Nucleus accumbens (tissue), 56 donors: ENCODE measurements around the gene AGMO.

Experiments
- DNase-seq, 56 donors: peaks; one replicate each; lab custom pipeline; 2025; lab: John Stamatoyannopoulos, UW

AGMO gene

GRCh38 chr7:15257689-15258088 is 304.1 kb downstream of the AGMO start:
- DNase-seq, result no peak

- DNase-seq, result no peak
Observed at GRCh38 chr7:15252181-15252580, 309.6 kb downstream of the AGMO start.

- DNase-seq, result no peak
Observed at GRCh38 chr7:15248514-15248913, 313.3 kb downstream of the AGMO start.

GRCh38 chr7:15245831-15246230 is 316.0 kb downstream of the AGMO start:
- DNase-seq, result no peak

GRCh38 chr7:15239801-15240200 is 322.0 kb downstream of the AGMO start:
- DNase-seq, result no peak

GRCh38 chr7:15236952-15237351 is 324.9 kb downstream of the AGMO start:
- no peak for DNase-seq

GRCh38 chr7:15234431-15234830 is 327.4 kb downstream of the AGMO start:
- no peak for DNase-seq

GRCh38 chr7:15228831-15229230 is 333.0 kb downstream of the AGMO start:
- no peak for DNase-seq

GRCh38 chr7:15225981-15226380 is 335.8 kb downstream of the AGMO start:
- DNase-seq, result no peak

GRCh38 chr7:15219758-15220157 is 342.1 kb downstream of the AGMO start:
- no peak for DNase-seq

GRCh38 chr7:15218261-15218660 is 343.6 kb downstream of the AGMO start:
- no peak for DNase-seq

GRCh38 chr7:15215616-15216015 is 346.2 kb downstream of the AGMO start:
- DNase-seq, result no peak

- DNase-seq, result no peak
Observed at GRCh38 chr7:15214976-15215375, 346.8 kb downstream of the AGMO start.

- no peak for DNase-seq
Observed at GRCh38 chr7:15213093-15213492, 348.7 kb downstream of the AGMO start.

GRCh38 chr7:15209429-15209828 is 352.4 kb downstream of the AGMO start:
- DNase-seq, result no peak

- no peak for DNase-seq
Observed at GRCh38 chr7:15204421-15204820, 357.4 kb downstream of the AGMO start.

- DNase-seq, result no peak
Observed at GRCh38 chr7:15199482-15199881, 362.3 kb downstream of the AGMO start.

- no peak for DNase-seq
Observed at GRCh38 chr7:15197042-15197977, 364.5 kb downstream of the AGMO start.

- DNase-seq, result no peak
Observed at GRCh38 chr7:15178065-15178464, 383.8 kb downstream of the AGMO start.

- DNase-seq, result no peak
Observed at GRCh38 chr7:15176089-15176488, 385.7 kb downstream of the AGMO start.

- DNase-seq, result no peak
Observed at GRCh38 chr7:15175152-15175551, 386.7 kb downstream of the AGMO start.

GRCh38 chr7:15174485-15174884 is 387.3 kb downstream of the AGMO start:
- no peak for DNase-seq
